ENCODE data around the gene GRM7. TPM values are rescaled to one million over a fixed set of nuclear protein-coding genes. Genes with fewer than 3 reads are reported as not detected.

Gene GRM7
- total and polyA plus RNA-seq, 12 donors: 0.27 to 7.8 (median 3.2) TPM; not detected in 3

- Histone ChIP-seq H3K36me3 (replicated peaks in 1 of 2) (no peaks in the 10 kb centered on the region), H3K4me3 (no peak overlapping the region), H3K27me3 (no peaks in the 10 kb centered on the region), H3K9me3 (replicated peaks in 1 of 3) (no peaks in the 10 kb centered on the region), H3K4me1 (replicated peaks in 1 of 2) (no peaks in the 10 kb centered on the region), H3K27ac (no peak overlapping the region)
- no peak for TF ChIP-seq CTCF (IDR thresholded peaks at IDR 0.05)
- TF ChIP-seq POLR2A (IDR thresholded peaks at IDR 0.05): no peak
- DNase-seq: no peak
- intact Hi-C loops (cut with DNase I): no loop called here
- 59 to 77% (median 66%) methylated on average over 4 of the region's 4 CpGs for WGBS, 4 donors
These were observed 584.0 kb downstream of the GRM7 start for GRCh38 chr3:7444886-7445285.

- no peak overlapping the region for H3K27ac ChIP-seq
- no peak for TF ChIP-seq CTCF (IDR thresholded peaks at IDR 0.05)
- no peak for TF ChIP-seq POLR2A (IDR thresholded peaks at IDR 0.05)
- no peaks in the 10 kb centered on the region for H3K9me3 ChIP-seq (replicated peaks in 1 of 3)
- no peaks in the 10 kb centered on the region for H3K27me3 ChIP-seq
- H3K4me3 ChIP-seq: no peak overlapping the region
- DNase-seq: no peak
- whole genome bisulfite sequencing, 4 donors: 65 to 73% (median 69%) methylated on average over 5 of the region's 5 CpGs
- H3K4me1 ChIP-seq (replicated peaks in 1 of 2): no peaks in the 10 kb centered on the region
- no peaks in the 10 kb centered on the region for H3K36me3 ChIP-seq (replicated peaks in 1 of 2)
- intact Hi-C loops (cut with DNase I): no loop called here
These were observed 584.4 kb downstream of the GRM7 start for GRCh38 chr3:7445331-7445730.

- H3K27ac ChIP-seq: no peak overlapping the region
- H3K9me3 ChIP-seq (replicated peaks in 1 of 3): no peaks in the 10 kb centered on the region
- H3K27me3 ChIP-seq: no peaks in the 10 kb centered on the region
- intact Hi-C loops (cut with DNase I): no loop called here
- TF ChIP-seq CTCF (IDR thresholded peaks at IDR 0.05) (no peak), POLR2A (IDR thresholded peaks at IDR 0.05) (no peak)
- H3K36me3 ChIP-seq (replicated peaks in 1 of 2): no peaks in the 10 kb centered on the region
- 73 to 76% (median 73%) methylated on average over 6 of the region's 6 CpGs for WGBS, 4 donors
- H3K4me3 ChIP-seq: no peak overlapping the region
- no peaks in the 10 kb centered on the region for H3K4me1 ChIP-seq (replicated peaks in 1 of 2)
- no peak for DNase-seq
These were observed 586.4 kb downstream of the GRM7 start for GRCh38 chr3:7447197-7447769.

GRCh38 chr3:7456386-7456785 lies 595.5 kb downstream of the GRM7 start:
- Histone ChIP-seq H3K27me3 (no peaks in the 10 kb centered on the region), H3K36me3 (replicated peaks in 1 of 2) (no peaks in the 10 kb centered on the region), H3K4me3 (no peak overlapping the region), H3K9me3 (replicated peaks in 1 of 3) (no peaks in the 10 kb centered on the region), H3K27ac (no peak overlapping the region), H3K4me1 (replicated peaks in 1 of 2) (no peaks in the 10 kb centered on the region)
- DNase-seq: no peak
- intact Hi-C loops (cut with DNase I): no loop called here
- 75 to 84% (median 82%) methylated on average over 2 of the region's 2 CpGs for WGBS, 4 donors
- TF ChIP-seq CTCF (IDR thresholded peaks at IDR 0.05) (no peak), POLR2A (IDR thresholded peaks at IDR 0.05) (no peak)

Measured in adrenal gland (tissue), 12 donors.